K562 (cell line): ENCODE results near the gene OR2V2. TPM values are rescaled to one million over a fixed set of nuclear protein-coding genes. Genes with fewer than 3 reads are reported as not detected.
A peak's percentile ranks its signal among the peaks of the same experiment; 100 is the strongest.

ENCODE experiments used
- CBX3 ChIP-seq, 2 experiments: IDR thresholded peaks; 1 replicate in 1 of 2; 2 replicates in 1 of 2; pipeline ENCODE4 v1.6.1; 2012; ENCODE audit warnings: inconsistent platforms in 2 of 2, low read length in 2 of 2, borderline replicate concordance in 1 of 2, control low read depth in 1 of 2
- CREB3L1 ChIP-seq: fragments of 450-650 bp; IDR thresholded peaks from 2 replicates; pipeline ENCODE4 v1.6.1; 2014; ENCODE audit warnings: low read depth, mild to moderate bottlenecking, moderate library complexity, borderline replicate concordance
- ETV6 ChIP-seq, 3 experiments: fragments of 150-350 bp in 1 of 3; sonication (generic) in 1 of 3; formaldehyde crosslinking in 1 of 3; IDR thresholded peaks; 2 replicates each; pipeline versions ENCODE4 v1.6.1 to v1.8.0; 2014 to 2022; ENCODE audit warnings: borderline replicate concordance in 2 of 3, low read depth in 2 of 3, antibody characterized with exemption in 1 of 3, low read length in 1 of 3, mild to moderate bottlenecking in 1 of 3, missing genetic modification reagents in 1 of 3
- HDAC2 ChIP-seq: fragments of 450-650 bp; IDR thresholded peaks from 2 replicates; pipeline ENCODE4 v1.6.1; 2016; ENCODE audit warnings: mild to moderate bottlenecking
- L3MBTL2 ChIP-seq: fragments of 450-650 bp; IDR thresholded peaks from 2 replicates; pipeline ENCODE4 v1.6.1; 2016; ENCODE audit warnings: mild to moderate bottlenecking, moderate library complexity
- MAFF ChIP-seq: IDR thresholded peaks from 2 replicates; pipeline ENCODE4 v1.6.1; 2012; ENCODE audit warnings: low read length, improper control_type of control experiment
- MTA3 ChIP-seq: fragments of 450-650 bp; formaldehyde crosslinking; IDR thresholded peaks from 2 replicates; pipeline ENCODE4 v1.6.1; 2017; ENCODE audit warnings: mild to moderate bottlenecking, borderline replicate concordance
- MXD1 ChIP-seq: fragments of 250-450 bp; sonication (Bioruptor Pico); IDR thresholded peaks from 2 replicates; pipeline ENCODE4 v1.8.0; 2021; ENCODE audit warnings: borderline replicate concordance, mild to moderate bottlenecking, moderate library complexity; ENCODE audit not compliant: poor library complexity, severe bottlenecking
- NR2C2 ChIP-seq, 2 experiments: fragments of 200-800 bp in 1 of 2; sonication (Bioruptor generic) in 1 of 2; sonication (generic) in 1 of 2; formaldehyde crosslinking in 1 of 2; IDR thresholded peaks; 2 replicates each; pipeline versions ENCODE4 v1.6.1 to v1.8.0; 2016 to 2022; ENCODE audit warnings: mild to moderate bottlenecking in 1 of 2, missing compliant biosample characterization in 1 of 2, missing genetic modification characterization in 1 of 2, missing genetic modification reagents in 1 of 2
- POLR2A ChIP-seq: fragments of 450-650 bp; conservative IDR thresholded peaks from 2 replicates; pipeline ENCODE4 v1.6.1; 2016
- RFX5 ChIP-seq: IDR thresholded peaks from 2 replicates; pipeline ENCODE4 v1.6.1; 2011; ENCODE audit warnings: low read depth, mild to moderate bottlenecking, improper control_type of control experiment, low read length
- RFX7 ChIP-seq: fragments of 250-450 bp; sonication (Bioruptor Pico); IDR thresholded peaks from 2 replicates; pipeline ENCODE4 v1.5.1; 2021; ENCODE audit warnings: mild to moderate bottlenecking
- RNF2 ChIP-seq: sonication (generic); IDR thresholded peaks from 2 replicates; pipeline ENCODE4 v1.6.1; 2016
- SOX6 ChIP-seq: fragments of 450-650 bp; IDR thresholded peaks from 2 replicates; pipeline ENCODE4 v1.6.1; 2014; ENCODE audit warnings: mild to moderate bottlenecking
- SRSF3 ChIP-seq: fragments of 200-400 bp; formaldehyde crosslinking; IDR thresholded peaks from 2 replicates; pipeline ENCODE4 v1.6.1; 2016; ENCODE audit warnings: mild to moderate bottlenecking, low read length, moderate library complexity; ENCODE audit not compliant: insufficient read depth
- TARDBP ChIP-seq: fragments of 450-650 bp; IDR thresholded peaks from 2 replicates; pipeline ENCODE4 v1.6.1; 2016
- TEAD4 ChIP-seq, 2 experiments: sonication (generic) in 1 of 2; formaldehyde crosslinking in 1 of 2; IDR thresholded peaks; 2 replicates each; pipeline versions ENCODE4 v1.6.1 to v1.8.0; 2012 to 2022; ENCODE audit warnings: borderline replicate concordance in 1 of 2, inconsistent platforms in 1 of 2, low read length in 1 of 2, mild to moderate bottlenecking in 1 of 2, missing genetic modification reagents in 1 of 2
- TFAP4 ChIP-seq: sonication (generic); formaldehyde crosslinking; IDR thresholded peaks from 2 replicates; pipeline ENCODE4 v1.8.0; 2022; ENCODE audit warnings: missing genetic modification reagents, mild to moderate bottlenecking, moderate library complexity, borderline replicate concordance
- ZBTB17 ChIP-seq: fragments of 450-650 bp; formaldehyde crosslinking; IDR thresholded peaks from 2 replicates; pipeline ENCODE4 v1.4.0; 2020; ENCODE audit warnings: mild to moderate bottlenecking
- ZKSCAN3 ChIP-seq: fragments of 250-450 bp; sonication (Bioruptor Pico); IDR thresholded peaks from 2 replicates; pipeline ENCODE4 v1.4.0; 2020
- ZNF239 ChIP-seq: fragments of 250-450 bp; sonication (Bioruptor Pico); IDR thresholded peaks from 2 replicates; pipeline ENCODE4 v1.4.0; 2020; ENCODE audit warnings: mild to moderate bottlenecking
- ZNF398 ChIP-seq: fragments of 250-450 bp; sonication (Bioruptor Pico); IDR thresholded peaks from 2 replicates; pipeline ENCODE4 v1.8.0; 2021; ENCODE audit warnings: moderate library complexity, mild to moderate bottlenecking, inconsistent platforms
- ZNF780A ChIP-seq: fragments of 250-450 bp; sonication (Bioruptor Pico); IDR thresholded peaks from 2 replicates; pipeline ENCODE4 v1.5.0; 2021; ENCODE audit warnings: mild to moderate bottlenecking
- polyA plus RNA-seq, 8 experiments: library from polyadenylated mRNA; depleted of rRNA in 4 of 8; stranded (reverse) in 5 of 8; unstranded in 3 of 8; fragments of >200 nt; fragmentation: Nextera tagmentation in 2 of 8; fragmentation: Illumina TruSeq in 1 of 8; extraction: Ambion mirVana in 2 of 8; extraction: Trizol in 1 of 8; gene quantifications; 2 replicates each; pipeline versions ENCODE4 v1.2.1 to v1.2.3, GENCODE V29; 2011 to 2014; ENCODE audit warnings: inconsistent platforms in 1 of 8, missing spikeins in 1 of 8
- total RNA-seq, 7 experiments: library from RNA; depleted of rRNA in 6 of 7; stranded (reverse); fragments of >200 nt in 6 of 7; fragmentation: Illumina TruSeq in 2 of 7; extraction: Trizol in 2 of 7; gene quantifications; 2 replicates each; pipeline versions ENCODE4 v1.2.1 to v1.2.3, GENCODE V29; 2011 to 2021; ENCODE audit warnings: low replicate concordance in 1 of 7

OR2V2 gene
- total and polyA plus RNA-seq, 9 of the 15 experiments (the other 6 are each of a cell fraction or from before 2014, with no cell fraction given) = 0.01 TPM; not detected in 8

- TF ChIP-seq RFX5 (no peak; the same call in 1 of the 2 replicates), MAFF (no peak), L3MBTL2 (peak; percentile 67), MXD1 (CRISPR knock-in tag) (no peak), RFX7 (CRISPR knock-in tag) (no peak), ZNF239 (CRISPR knock-in tag) (no peak), ZBTB17 (CRISPR knock-in tag) (no peak), SOX6 (peak; percentile 73; the same call in 1 of the 2 replicates), ZNF780A (CRISPR knock-in tag) (no peak), POLR2A (0 out of 2 replicates have a peak, but pooled peaks have one; percentile 43), SRSF3 (no peak), TEAD4 (IDR thresholded peaks at IDR 0.05; ENCODE audit: low read length) (peak; percentile 75), TEAD4 (CRISPR knock-in tag; IDR thresholded peaks at IDR 0.05; ENCODE audit: borderline replicate concordance) (no peak), CBX3 (IDR thresholded peaks at IDR 0.05; ENCODE audit: borderline replicate concordance in 1 of 2, low read length in 2 of 2) (peak in 1 of 2 experiments; percentile 17; a peak in 1 of 3 replicates), TARDBP (no peak; the same call in 1 of the 2 replicates), CREB3L1 (0 out of 2 replicates have a peak, but pooled peaks have one; percentile 2), HDAC2 (0 out of 2 replicates have a peak, but pooled peaks have one; percentile 70), ETV6 (IDR thresholded peaks at IDR 0.05; ENCODE audit: borderline replicate concordance in 1 of 2, low read depth in 2 of 2, low read length in 1 of 2) (no peak), ETV6 (CRISPR knock-in tag; IDR thresholded peaks at IDR 0.05; ENCODE audit: borderline replicate concordance) (no peak), MTA3 (no peak), TFAP4 (CRISPR knock-in tag) (peak; percentile 53; the same call in 1 of the 2 replicates), ZKSCAN3 (CRISPR knock-in tag) (no peak), RNF2 (0 out of 2 replicates have a peak, but pooled peaks have one; percentile 5), NR2C2 (CRISPR knock-in tag; IDR thresholded peaks at IDR 0.05) (no peak), NR2C2 (tag; IDR thresholded peaks at IDR 0.05) (no peak), ZNF398 (no peak)
Observed at GRCh38 chr5:181173420-181174342, 26.3 kb downstream of the OR2V2 start (continued).
